SJSA1 (cell line): ENCODE measurements around the gene PRR20D. TPM values are rescaled to one million over a fixed set of nuclear protein-coding genes. Genes with fewer than 3 reads are reported as not detected.
"Not testable (repeated sequence)": the region's sequence is repeated elsewhere in the genome, so short reads cannot be mapped to it uniquely, and the experiment has no call there.

ENCODE experiments used
- DNase-seq, 2 experiments: peaks; one replicate each; pipeline ENCODE4 v3.0.0-alpha.2; 2015 to 2020; ENCODE audit warnings: low spot score in 2 of 2, low read depth in 1 of 2
- H3K27ac ChIP-seq: fragments of 250-450 bp; sonication (Bioruptor Pico); 2 replicates; pipeline ENCODE4 v1.5.1; 2020; ENCODE audit warnings: mild to moderate bottlenecking, moderate library complexity
- H3K27me3 ChIP-seq: fragments of 250-450 bp; sonication (Bioruptor Pico); replicated peaks from 2 replicates; pipeline ENCODE4 v1.5.1; 2020; ENCODE audit warnings: mild to moderate bottlenecking, moderate library complexity
- H3K36me3 ChIP-seq: fragments of 250-450 bp; sonication (Bioruptor Pico); 2 replicates; pipeline ENCODE4 v1.5.1; 2020; ENCODE audit warnings: mild to moderate bottlenecking
- H3K4me1 ChIP-seq: fragments of 250-450 bp; sonication (Bioruptor Pico); replicated peaks from 2 replicates; pipeline ENCODE4 v1.6.1; 2021; ENCODE audit warnings: mild to moderate bottlenecking
- H3K4me3 ChIP-seq: fragments of 250-450 bp; sonication (Bioruptor Pico); 2 replicates; pipeline ENCODE4 v1.5.1; 2020; ENCODE audit warnings: mild to moderate bottlenecking
- H3K9me3 ChIP-seq: fragments of 250-450 bp; sonication (Bioruptor Pico); replicated peaks from 2 replicates; pipeline ENCODE4 v1.5.1; 2020; ENCODE audit warnings: mild to moderate bottlenecking
- total RNA-seq: library from RNA; depleted of rRNA; stranded (reverse); fragments of >200 nt; shearing (Covaris generic); gene quantifications from 2 replicates; pipeline ENCODE4 v1.2.3, GENCODE V29; 2014; rRNA removed

Gene PRR20D
- not detected in 2 replicates for total RNA-seq

DNA sequence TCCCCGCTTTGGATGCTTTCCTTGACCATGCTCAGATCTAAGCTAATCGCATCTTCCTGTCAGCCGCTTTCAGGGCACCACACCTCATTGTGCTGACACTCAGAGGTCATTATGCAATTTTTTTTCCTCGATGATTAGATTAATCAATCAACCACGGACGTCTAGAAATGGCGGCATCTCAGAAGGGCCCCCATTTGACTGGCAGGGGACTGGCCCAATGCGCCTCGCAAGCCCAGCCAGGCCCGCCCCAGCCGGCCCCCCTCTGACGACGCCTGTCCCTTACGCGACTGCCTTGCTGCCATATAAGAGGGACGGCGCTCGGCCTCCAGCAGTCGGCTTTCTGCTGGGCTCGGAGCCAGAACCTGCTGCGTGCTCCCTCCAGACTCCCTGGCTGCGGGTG is at the start of gene PRR20D:
Gene PRR20D, plus strand, starts transcription at position 301 of the 400 bp plus-strand sequence. CDS start 387 bp downstream, outside the sequence.
- not testable (repeated sequence) for H3K4me1 ChIP-seq, H3K9me3 ChIP-seq, H3K36me3 ChIP-seq, H3K27ac ChIP-seq, H3K27me3 ChIP-seq, DNase-seq, H3K4me3 ChIP-seq

DNA sequence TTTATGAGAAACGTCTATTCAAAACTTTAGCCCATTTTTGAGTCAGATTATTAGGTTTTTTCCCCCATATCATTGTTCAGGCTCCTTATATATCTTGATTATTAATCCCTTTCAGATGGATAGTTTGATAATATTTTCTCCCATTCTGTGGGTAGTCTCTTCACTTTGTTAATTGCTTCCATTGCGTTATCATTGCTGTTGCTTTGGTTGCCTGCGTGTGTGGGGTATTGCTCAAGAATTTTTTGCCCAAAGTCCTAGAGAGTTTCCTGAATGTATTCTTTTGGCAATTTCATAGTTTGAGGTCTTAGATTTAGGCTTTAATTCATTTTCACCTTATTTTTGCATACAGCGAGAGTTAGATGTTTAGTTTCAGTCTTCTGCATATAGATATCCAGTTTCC is 45.5 kb upstream of the PRR20D start:
- Histone ChIP-seq H3K27me3 (no peaks in the 10 kb centered on the region), H3K36me3 (no peaks in the 10 kb centered on the region), H3K4me1 (no peaks in the 10 kb centered on the region), H3K9me3 (peaks cover 4% of the 10 kb centered on the region; the same call in 1 of the 2 replicates), H3K4me3 (no peak overlapping the region), H3K27ac (no peak overlapping the region)
- no peak for DNase-seq

- no peaks in the 10 kb centered on the region for H3K27me3 ChIP-seq
- H3K4me1 ChIP-seq, result no peaks in the 10 kb centered on the region
- H3K27ac ChIP-seq, result no peak overlapping the region
- no peaks in the 10 kb centered on the region for H3K9me3 ChIP-seq
- DNase-seq, result no peak
- H3K36me3 ChIP-seq, result no peaks in the 10 kb centered on the region
- no peak overlapping the region for H3K4me3 ChIP-seq
Measured at GRCh38 chr13:57123681-57124080, 36.8 kb upstream of the PRR20D start.

DNA sequence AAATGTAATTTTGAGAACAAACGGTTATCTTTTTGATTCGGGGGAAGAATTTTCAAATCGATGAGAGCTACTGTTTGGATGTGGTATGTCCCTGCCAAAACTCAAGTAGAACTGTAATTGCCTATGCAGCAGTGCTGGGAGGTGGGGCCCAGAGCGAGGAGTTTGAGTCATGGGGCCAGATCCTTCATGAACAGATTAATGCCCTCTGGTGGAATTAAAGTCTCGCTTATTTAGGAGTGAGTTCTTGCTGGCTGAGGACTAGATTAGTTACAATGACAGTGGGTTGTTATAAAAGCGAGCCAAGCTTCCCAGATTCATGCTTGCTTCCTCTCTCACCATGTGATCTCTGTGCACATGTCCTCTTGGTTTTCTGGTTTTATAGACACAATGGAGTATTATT is 31.5 kb upstream of the PRR20D start:
- no peak overlapping the region for H3K27ac ChIP-seq
- no peaks in the 10 kb centered on the region for H3K27me3 ChIP-seq
- no peak for DNase-seq
- H3K36me3 ChIP-seq, result no peaks in the 10 kb centered on the region
- no peaks in the 10 kb centered on the region for H3K9me3 ChIP-seq
- no peaks in the 10 kb centered on the region for H3K4me1 ChIP-seq
- no peak overlapping the region for H3K4me3 ChIP-seq

- H3K27me3 ChIP-seq, result no peaks in the 10 kb centered on the region
- no peaks in the 10 kb centered on the region for H3K36me3 ChIP-seq
- no peak overlapping the region for H3K27ac ChIP-seq
- no peak overlapping the region for H3K4me3 ChIP-seq
- no peaks in the 10 kb centered on the region for H3K9me3 ChIP-seq
- no peak for DNase-seq
- no peaks in the 10 kb centered on the region for H3K4me1 ChIP-seq
Measured at GRCh38 chr13:57136093-57136492, 24.3 kb upstream of the PRR20D start.

GRCh38 chr13:57137585-57137984 is 22.8 kb upstream of the PRR20D start:
- Histone ChIP-seq H3K9me3 (no peaks in the 10 kb centered on the region), H3K36me3 (no peaks in the 10 kb centered on the region), H3K27me3 (no peaks in the 10 kb centered on the region), H3K27ac (no peak overlapping the region), H3K4me3 (no peak overlapping the region), H3K4me1 (no peaks in the 10 kb centered on the region)
- no peak for DNase-seq

- DNase-seq, result no peak
- no peaks in the 10 kb centered on the region for H3K9me3 ChIP-seq
Measured at GRCh38 chr13:57138988-57139387, 21.4 kb upstream of the PRR20D start.

DNA sequence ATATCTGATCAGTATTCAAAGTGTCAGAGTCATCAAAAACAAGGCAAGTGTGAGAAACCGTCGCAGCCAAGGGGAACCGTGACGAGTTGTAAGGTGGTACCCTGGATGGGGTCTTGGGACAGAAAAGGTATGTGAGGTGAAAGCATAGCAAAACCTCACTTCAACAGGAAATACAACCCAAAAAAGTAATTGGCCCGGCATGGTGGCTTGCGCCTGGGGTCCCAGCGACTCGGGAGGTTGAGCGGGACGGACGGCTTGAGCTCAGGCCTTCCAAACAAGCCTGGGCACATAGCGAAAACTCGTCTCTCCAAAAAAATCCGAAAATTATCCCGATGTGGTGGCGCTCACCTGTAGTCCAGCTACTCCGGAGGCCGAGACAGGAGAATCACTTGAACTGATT is 20.7 kb upstream of the PRR20D start:
- not testable (repeated sequence) for H3K4me3 ChIP-seq, H3K27me3 ChIP-seq, H3K36me3 ChIP-seq, H3K4me1 ChIP-seq, DNase-seq, H3K27ac ChIP-seq, H3K9me3 ChIP-seq

More at GRCh38 chr13:57138988-57139387, 21.4 kb upstream of the PRR20D start:
- H3K4me1 ChIP-seq, result no peaks in the 10 kb centered on the region
- no peaks in the 10 kb centered on the region for H3K27me3 ChIP-seq
- H3K4me3 ChIP-seq, result no peak overlapping the region
- H3K27ac ChIP-seq, result no peak overlapping the region
- no peaks in the 10 kb centered on the region for H3K36me3 ChIP-seq

- H3K9me3 ChIP-seq, H3K4me3 ChIP-seq, H3K36me3 ChIP-seq, H3K27me3 ChIP-seq, H3K4me1 ChIP-seq, H3K27ac ChIP-seq, DNase-seq: not testable (repeated sequence)
Measured at GRCh38 chr13:57140235-57140968, 20.0 kb upstream of the PRR20D start, which contains the start of gene PRR20A. Gene PRR20A (plus strand): TSS chr13:57140918. CDS start chr13:57141305, 387 bp downstream.

DNA sequence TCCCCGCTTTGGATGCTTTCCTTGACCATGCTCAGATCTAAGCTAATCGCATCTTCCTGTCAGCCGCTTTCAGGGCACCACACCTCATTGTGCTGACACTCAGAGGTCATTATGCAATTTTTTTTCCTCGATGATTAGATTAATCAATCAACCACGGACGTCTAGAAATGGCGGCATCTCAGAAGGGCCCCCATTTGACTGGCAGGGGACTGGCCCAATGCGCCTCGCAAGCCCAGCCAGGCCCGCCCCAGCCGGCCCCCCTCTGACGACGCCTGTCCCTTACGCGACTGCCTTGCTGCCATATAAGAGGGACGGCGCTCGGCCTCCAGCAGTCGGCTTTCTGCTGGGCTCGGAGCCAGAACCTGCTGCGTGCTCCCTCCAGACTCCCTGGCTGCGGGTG is 13.2 kb upstream of the PRR20D start, which contains the start of gene PRR20B:
Gene PRR20B, plus strand, starts transcription at position 301 of the 400 bp plus-strand sequence. CDS start 387 bp downstream, outside the sequence.
- H3K4me1 ChIP-seq, H3K27ac ChIP-seq, H3K9me3 ChIP-seq, H3K27me3 ChIP-seq, DNase-seq, H3K4me3 ChIP-seq, H3K36me3 ChIP-seq: not testable (repeated sequence)

DNA sequence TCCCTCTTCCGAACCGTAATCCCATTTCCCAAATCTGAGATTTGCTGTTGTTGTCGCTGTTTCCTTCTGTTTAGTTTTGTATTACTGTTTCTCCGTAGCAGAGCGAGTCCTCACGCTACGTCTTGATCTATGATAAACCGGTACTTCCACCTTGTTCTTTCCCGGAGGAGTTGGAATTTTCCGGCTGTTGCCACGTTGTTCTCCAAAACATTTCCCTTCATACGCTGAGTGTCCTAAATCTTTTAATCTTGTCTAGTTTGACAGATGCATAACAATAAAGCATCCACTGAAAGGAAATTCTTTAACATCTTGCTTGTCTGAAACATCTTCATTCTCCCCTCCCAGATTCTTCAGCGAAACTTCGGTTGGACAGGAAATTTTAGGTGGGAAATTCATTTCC is 12.3 kb upstream of the PRR20D start:
- H3K4me3 ChIP-seq, H3K9me3 ChIP-seq, H3K4me1 ChIP-seq, H3K27me3 ChIP-seq, H3K27ac ChIP-seq, DNase-seq, H3K36me3 ChIP-seq: not testable (repeated sequence)

GRCh38 chr13:57153761-57154160 is 6.7 kb upstream of the PRR20D start, which contains the start of gene PRR20C:
Gene PRR20C (plus strand): TSS chr13:57154061. CDS start chr13:57154448, 387 bp downstream.
- H3K4me1 ChIP-seq, H3K27me3 ChIP-seq, H3K36me3 ChIP-seq, H3K9me3 ChIP-seq, H3K27ac ChIP-seq, DNase-seq, H3K4me3 ChIP-seq: not testable (repeated sequence)

DNA sequence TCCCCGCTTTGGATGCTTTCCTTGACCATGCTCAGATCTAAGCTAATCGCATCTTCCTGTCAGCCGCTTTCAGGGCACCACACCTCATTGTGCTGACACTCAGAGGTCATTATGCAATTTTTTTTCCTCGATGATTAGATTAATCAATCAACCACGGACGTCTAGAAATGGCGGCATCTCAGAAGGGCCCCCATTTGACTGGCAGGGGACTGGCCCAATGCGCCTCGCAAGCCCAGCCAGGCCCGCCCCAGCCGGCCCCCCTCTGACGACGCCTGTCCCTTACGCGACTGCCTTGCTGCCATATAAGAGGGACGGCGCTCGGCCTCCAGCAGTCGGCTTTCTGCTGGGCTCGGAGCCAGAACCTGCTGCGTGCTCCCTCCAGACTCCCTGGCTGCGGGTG is 6.5 kb downstream of the PRR20D start, which contains the start of gene PRR20E:
Gene PRR20E, plus strand, starts transcription at position 301 of the 400 bp plus-strand sequence. CDS start 387 bp downstream, outside the sequence.
- H3K4me1 ChIP-seq, H3K9me3 ChIP-seq, H3K4me3 ChIP-seq, H3K27me3 ChIP-seq, H3K27ac ChIP-seq, H3K36me3 ChIP-seq, DNase-seq: not testable (repeated sequence)

GRCh38 chr13:57191667-57192066 is 31.2 kb downstream of the PRR20D start:
- no peak for DNase-seq
- Histone ChIP-seq H3K4me3 (no peak overlapping the region), H3K27ac (no peak overlapping the region), H3K27me3 (no peaks in the 10 kb centered on the region), H3K4me1 (no peaks in the 10 kb centered on the region), H3K36me3 (no peaks in the 10 kb centered on the region), H3K9me3 (no peaks in the 10 kb centered on the region)
